Ishikawa (cell line): ENCODE measurements around the gene DEPDC5.

ENCODE experiments used
- CEBPB ChIP-seq: IDR thresholded peaks from 2 replicates; pipeline ENCODE4 v1.6.1; 2012
- CREB1 ChIP-seq: IDR thresholded peaks from 2 replicates; pipeline ENCODE4 v1.6.1; 2012; ENCODE audit warnings: low read depth
- EGR1 ChIP-seq: IDR thresholded peaks from 2 replicates; pipeline ENCODE4 v1.6.1; 2012
- EP300 ChIP-seq: IDR thresholded peaks from 2 replicates; pipeline ENCODE4 v1.6.1; 2012; ENCODE audit warnings: borderline replicate concordance
- FOXM1 ChIP-seq: IDR thresholded peaks from 2 replicates; pipeline ENCODE4 v1.6.1; 2012; ENCODE audit warnings: low read depth, borderline replicate concordance
- NFIC ChIP-seq: IDR thresholded peaks from 2 replicates; pipeline ENCODE4 v1.6.1; 2012
- RAD21 ChIP-seq: IDR thresholded peaks from 2 replicates; pipeline ENCODE4 v1.6.1; 2012; ENCODE audit warnings: low read depth
- REST ChIP-seq: IDR thresholded peaks from 2 replicates; pipeline ENCODE4 v1.6.1; 2012; ENCODE audit warnings: low read depth, mild to moderate bottlenecking
- TAF1 ChIP-seq: IDR thresholded peaks from 2 replicates; pipeline ENCODE4 v1.6.1; 2012; ENCODE audit warnings: low read depth, mild to moderate bottlenecking
- TCF12 ChIP-seq: IDR thresholded peaks from 2 replicates; pipeline ENCODE4 v1.6.1; 2012; ENCODE audit warnings: low read depth
- TEAD4 ChIP-seq: IDR thresholded peaks from 2 replicates; pipeline ENCODE4 v1.6.1; 2012
- USF1 ChIP-seq: IDR thresholded peaks from 2 replicates; pipeline ENCODE4 v1.6.1; 2012
- YY1 ChIP-seq: IDR thresholded peaks from 2 replicates; pipeline ENCODE4 v1.6.1; 2012; ENCODE audit warnings: low read depth

DEPDC5 gene

GRCh38 chr22:31838917-31839316 is 85.1 kb downstream of the DEPDC5 start:
- TF ChIP-seq EP300 (no peak), REST (no peak), TEAD4 (no peak), TCF12 (no peak), EGR1 (no peak)

DNA sequence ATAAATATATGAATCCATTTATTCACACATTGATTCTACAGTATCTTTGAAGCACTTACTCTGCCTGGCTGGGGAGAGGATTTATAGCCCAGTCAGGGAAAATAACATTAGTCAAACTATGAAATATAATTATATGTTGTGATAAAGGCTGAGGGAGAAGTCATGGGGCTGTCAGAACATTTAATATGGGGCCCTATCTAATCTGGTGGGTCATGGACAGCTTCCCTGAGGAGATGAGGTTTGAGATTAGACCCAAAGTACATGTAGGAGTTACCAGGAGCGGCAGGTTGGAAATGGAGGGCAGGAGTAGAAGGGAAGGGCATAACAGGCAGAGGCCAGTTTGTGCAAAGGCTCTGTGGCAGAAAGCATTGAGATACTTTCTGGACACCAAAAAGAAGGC is 86.2 kb downstream of the DEPDC5 start:
- TF ChIP-seq FOXM1, result no peak
- TF ChIP-seq TAF1, result no peak

DNA sequence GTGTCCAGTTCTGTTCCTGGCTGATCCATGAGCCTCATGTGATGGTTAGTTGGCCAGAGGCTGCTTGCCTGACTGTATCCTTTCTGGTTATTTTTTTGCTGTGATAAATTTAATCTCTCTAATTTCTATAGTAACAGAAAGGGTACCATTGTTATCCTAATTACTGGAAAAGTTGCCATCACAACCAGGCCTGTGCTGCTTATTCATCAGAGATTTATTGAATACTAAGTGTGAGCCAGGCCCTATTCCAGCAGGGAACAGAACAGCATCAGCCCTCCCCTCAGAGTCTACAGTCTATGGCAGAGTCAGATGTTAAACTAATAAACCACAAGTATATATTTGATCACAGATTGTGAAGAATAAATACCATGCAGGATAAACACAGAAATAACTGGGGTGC is 86.8 kb downstream of the DEPDC5 start:
- TF ChIP-seq YY1 (no peak), EGR1 (no peak), TEAD4 (no peak), RAD21 (no peak), REST (no peak), CEBPB (no peak), FOXM1 (no peak), USF1 (no peak)

GRCh38 chr22:31841078-31841827 is 87.4 kb downstream of the DEPDC5 start:
- TF ChIP-seq CREB1, result no peak

- no peak for TF ChIP-seq RAD21
These were observed 89.7 kb downstream of the DEPDC5 start for GRCh38 chr22:31843526-31843925.

DNA sequence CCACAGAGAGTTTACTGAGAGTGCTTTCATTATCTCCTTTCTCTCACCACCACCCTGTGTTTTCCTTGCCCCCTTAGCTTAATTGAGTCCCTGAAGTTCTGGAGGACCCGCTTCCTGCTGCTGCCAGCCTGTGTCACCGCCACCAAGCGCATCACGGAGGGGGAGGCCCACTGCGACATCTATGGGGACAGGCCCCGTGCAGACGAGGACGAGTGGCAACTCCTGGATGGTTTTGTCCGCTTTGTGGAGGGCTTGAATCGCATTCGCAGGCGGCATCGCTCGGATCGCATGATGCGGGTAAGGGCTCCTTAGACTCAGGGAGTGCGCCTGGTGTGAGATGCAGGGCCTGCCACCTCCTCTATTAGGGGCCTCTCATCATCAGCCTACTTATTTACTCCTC is 91.1 kb downstream of the DEPDC5 start:
- TF ChIP-seq YY1 (no peak), RAD21 (no peak), EGR1 (no peak), TAF1 (no peak)

GRCh38 chr22:31846161-31847115 is 92.6 kb downstream of the DEPDC5 start:
- TF ChIP-seq YY1, result no peak
- no peak for TF ChIP-seq REST
- TF ChIP-seq NFIC, result no peak
